Activated CD4-positive, alpha-beta memory T cell treated with anti-CD3 and anti-CD28 coated beads, Interleukin-2, amount 10 ng/mL, durations not matched to agents 7 days and 5 days (primary cell): Measurements from ENCODE around the gene ROR1. TPM values are rescaled to one million over a fixed set of nuclear protein-coding genes. Genes with fewer than 3 reads are reported as not detected.

Experiments used
- CTCF ChIA-PET: fragments of 350-600 bp; sonication (Branson Sonifier 250); formaldehyde crosslinking; loops from one replicate; lab custom pipeline; 2021; ENCODE audit warnings: antibody characterized with exemption, inconsistent platforms; lab: Charles Lee
- POLR2A ChIA-PET: fragments of 350-600 bp; sonication (Branson Sonifier 250); formaldehyde crosslinking; loops from one replicate; lab custom pipeline; 2021; ENCODE audit warnings: antibody characterized with exemption; lab: Charles Lee
- DNase-seq: peaks from one replicate; pipeline ENCODE4 v3.0.0-alpha.2; 2020
- H3K27ac Mint-ChIP-seq: one replicate; pipeline ENCODE4 v1.8.0; 2021; ENCODE audit warnings: mild to moderate bottlenecking, mixed read lengths
- H3K27me3 Mint-ChIP-seq: one replicate; pipeline ENCODE4 v1.8.0; 2021; ENCODE audit warnings: mixed read lengths
- H3K36me3 Mint-ChIP-seq: one replicate; pipeline ENCODE4 v1.8.0; 2021; ENCODE audit warnings: low read depth, mixed read lengths
- H3K4me1 Mint-ChIP-seq: one replicate; pipeline ENCODE4 v1.8.0; 2021; ENCODE audit warnings: mixed read lengths
- H3K4me3 Mint-ChIP-seq: one replicate; pipeline ENCODE4 v1.8.0; 2021; ENCODE audit warnings: mild to moderate bottlenecking, mixed read lengths
- H3K9me3 Mint-ChIP-seq: one replicate; pipeline ENCODE4 v1.8.0; 2021; ENCODE audit warnings: mixed read lengths
- total RNA-seq, 2 experiments: library from RNA; stranded (reverse); gene quantifications; one replicate each; pipeline ENCODE4 v1.2.3, GENCODE V29; 2021

Gene ROR1
- total RNA-seq = under 1 TPM in 1 of 2 experiments, not detected in 1; 0.10 TPM

- H3K27ac Mint-ChIP-seq = no peak within 1 kb of the TSS
- POLR2A ChIA-PET = no interaction called here
- no peaks in the 10 kb centered on the region for H3K36me3 Mint-ChIP-seq
- H3K4me3 Mint-ChIP-seq = peak within 1 kb of the TSS; percentile 68
- DNase-seq = peak; percentile 61
- H3K4me1 Mint-ChIP-seq = peaks cover 19% of the 10 kb centered on the region
- peaks cover 68% of the 10 kb centered on the region for H3K27me3 Mint-ChIP-seq
- CTCF ChIA-PET = interaction anchor here (1.0 to 1.1 kb wide), 3 partner anchors 9 to 363 kb away, joined by 3 to 5 read pairs (median 3); no protein-coding TSS in a partner anchor
- no peaks in the 10 kb centered on the region for H3K9me3 Mint-ChIP-seq
These were observed at the start of gene ROR1 for GRCh38 chr1:63773815-63774616. ROR1 (plus strand) TSS chr1:63774017.

DNA sequence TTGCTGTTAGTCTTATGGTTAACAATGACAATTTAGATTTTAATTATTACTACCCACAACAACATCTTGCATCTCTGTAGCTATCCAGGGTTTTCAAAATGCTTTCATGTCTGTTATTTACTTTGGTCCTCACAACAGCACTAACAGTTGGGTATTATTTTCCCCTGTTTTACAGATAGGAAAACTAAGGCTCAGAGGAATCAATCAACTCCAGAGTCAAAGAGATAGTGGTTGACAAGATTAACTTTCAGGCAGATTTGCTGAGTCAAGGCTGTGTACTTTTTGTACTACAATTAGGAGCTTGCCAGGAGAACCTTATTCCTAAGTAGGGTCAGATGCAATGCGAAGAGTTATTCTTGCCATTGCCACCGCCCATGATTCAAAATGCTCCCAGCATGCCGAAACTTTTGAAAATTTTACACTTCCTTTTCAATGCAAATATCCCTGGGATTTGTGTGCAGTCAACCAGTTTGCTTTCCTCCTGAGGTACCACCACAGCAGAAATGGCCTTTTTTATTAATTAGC is 49.4 kb upstream of the ROR1 start:
- no peaks in the 10 kb centered on the region for H3K36me3 Mint-ChIP-seq
- no peak overlapping the region for H3K4me3 Mint-ChIP-seq
- H3K27ac Mint-ChIP-seq = no peak overlapping the region
- H3K9me3 Mint-ChIP-seq = no peaks in the 10 kb centered on the region
- H3K27me3 Mint-ChIP-seq = no peaks in the 10 kb centered on the region
- POLR2A ChIA-PET = no interaction called here
- no peak for DNase-seq
- CTCF ChIA-PET = no interaction called here
- no peaks in the 10 kb centered on the region for H3K4me1 Mint-ChIP-seq

DNA sequence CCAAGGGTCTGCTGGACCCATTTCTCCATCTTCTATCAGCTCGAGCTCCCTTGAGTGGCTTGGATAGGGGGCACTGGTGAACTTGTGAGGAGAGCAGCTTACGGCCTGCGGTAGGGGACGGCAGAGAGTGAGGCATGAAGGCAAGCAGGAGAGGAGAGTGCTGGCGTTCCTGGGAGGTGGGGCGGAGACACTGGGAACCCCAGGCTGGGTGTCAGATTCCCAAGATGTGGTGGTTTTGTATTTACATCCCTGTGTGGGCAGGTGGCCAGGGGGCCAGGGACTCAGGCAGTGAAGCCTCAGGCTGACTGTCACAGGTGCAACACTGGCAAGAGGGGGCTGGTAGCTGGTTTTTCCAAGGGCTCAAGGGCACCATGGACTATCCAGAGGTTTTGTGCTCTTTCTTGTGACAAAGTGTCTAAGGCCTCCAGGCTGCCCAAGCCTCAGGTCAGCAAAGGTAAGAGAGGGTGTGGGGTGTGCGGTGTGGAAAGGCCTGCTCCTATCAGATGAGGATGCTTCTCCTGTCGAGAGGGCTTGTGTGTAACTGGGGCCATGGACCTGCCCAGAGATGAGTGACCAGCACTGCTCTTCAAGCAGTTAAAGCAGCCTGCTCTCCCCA is 45.1 kb upstream of the ROR1 start:
- CTCF ChIA-PET = no interaction called here
- POLR2A ChIA-PET = no interaction called here
- H3K27ac Mint-ChIP-seq = no peak overlapping the region
- H3K36me3 Mint-ChIP-seq = no peaks in the 10 kb centered on the region
- H3K9me3 Mint-ChIP-seq = no peaks in the 10 kb centered on the region
- H3K4me1 Mint-ChIP-seq = no peaks in the 10 kb centered on the region
- no peak overlapping the region for H3K4me3 Mint-ChIP-seq
- no peak for DNase-seq
- no peaks in the 10 kb centered on the region for H3K27me3 Mint-ChIP-seq

GRCh38 chr1:63729227-63729620 is 44.6 kb upstream of the ROR1 start:
- ChIA-PET CTCF (no interaction called here), POLR2A (no interaction called here)
- Mint-ChIP-seq H3K4me3 (no peak overlapping the region), H3K36me3 (no peaks in the 10 kb centered on the region), H3K4me1 (no peaks in the 10 kb centered on the region), H3K9me3 (no peaks in the 10 kb centered on the region), H3K27ac (no peak overlapping the region), H3K27me3 (no peaks in the 10 kb centered on the region)
- no peak for DNase-seq

DNA sequence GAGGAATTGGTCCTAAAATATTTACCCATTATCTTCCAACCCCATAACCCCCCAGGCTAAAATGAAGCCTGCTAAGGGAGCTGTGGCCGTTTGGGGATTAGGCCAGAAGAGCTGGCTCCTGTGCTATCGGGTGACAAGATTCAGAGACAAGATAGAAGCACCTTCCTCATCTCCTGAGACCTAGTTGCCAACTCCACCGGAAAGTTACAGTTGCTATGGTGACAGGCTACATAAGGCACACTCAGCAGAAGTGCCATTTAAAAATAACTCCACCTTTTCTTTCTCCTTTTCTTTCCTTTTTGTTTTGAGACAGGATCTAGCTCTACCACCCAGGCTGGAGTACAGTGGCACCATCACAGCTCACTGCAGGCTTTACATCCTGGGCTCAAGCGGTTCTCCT is 43.6 kb upstream of the ROR1 start:
- H3K27me3 Mint-ChIP-seq = peaks cover under 1% of the 10 kb centered on the region
- no peaks in the 10 kb centered on the region for H3K36me3 Mint-ChIP-seq
- POLR2A ChIA-PET = no interaction called here

GRCh38 chr1:63731117-63732043 is 42.4 kb upstream of the ROR1 start:
- ChIA-PET CTCF (no interaction called here), POLR2A (no interaction called here)

More for the DNA sequence above, 43.6 kb upstream of the ROR1 start:
- Mint-ChIP-seq H3K4me3 (no peak overlapping the region), H3K9me3 (no peaks in the 10 kb centered on the region), H3K27ac (no peak overlapping the region), H3K4me1 (no peaks in the 10 kb centered on the region)
- CTCF ChIA-PET = no interaction called here
- no peak for DNase-seq

DNA sequence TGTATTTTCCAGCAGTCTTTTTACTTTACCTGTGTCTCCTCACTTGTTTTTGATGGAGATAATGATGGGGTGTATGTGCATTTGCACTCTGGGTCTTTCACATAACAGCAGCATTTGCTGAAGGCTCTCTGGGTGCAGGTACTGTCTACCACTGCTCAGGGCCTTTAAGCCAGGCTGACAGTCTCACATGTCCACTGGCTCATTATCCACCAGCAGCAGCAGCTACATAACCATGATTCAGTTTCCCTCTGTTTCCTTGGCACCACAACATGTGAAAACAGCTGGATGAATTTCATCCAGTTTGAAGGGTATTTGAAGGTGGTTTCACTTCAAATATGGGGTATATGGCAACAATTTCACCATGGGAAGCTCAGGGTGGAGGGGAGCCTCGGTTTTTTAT is 41.2 kb upstream of the ROR1 start:
- Mint-ChIP-seq H3K27me3 (peaks cover 11% of the 10 kb centered on the region), H3K9me3 (no peaks in the 10 kb centered on the region), H3K36me3 (no peaks in the 10 kb centered on the region), H3K4me1 (no peaks in the 10 kb centered on the region), H3K4me3 (no peak overlapping the region), H3K27ac (no peak overlapping the region)
- ChIA-PET CTCF (no interaction called here), POLR2A (no interaction called here)
- no peak for DNase-seq

More at GRCh38 chr1:63731117-63732043, 42.4 kb upstream of the ROR1 start:
- Mint-ChIP-seq H3K9me3 (no peaks in the 10 kb centered on the region), H3K4me3 (no peak overlapping the region), H3K36me3 (no peaks in the 10 kb centered on the region), H3K27ac (no peak overlapping the region), H3K27me3 (peaks cover 3% of the 10 kb centered on the region), H3K4me1 (no peaks in the 10 kb centered on the region)
- no peak for DNase-seq

DNA sequence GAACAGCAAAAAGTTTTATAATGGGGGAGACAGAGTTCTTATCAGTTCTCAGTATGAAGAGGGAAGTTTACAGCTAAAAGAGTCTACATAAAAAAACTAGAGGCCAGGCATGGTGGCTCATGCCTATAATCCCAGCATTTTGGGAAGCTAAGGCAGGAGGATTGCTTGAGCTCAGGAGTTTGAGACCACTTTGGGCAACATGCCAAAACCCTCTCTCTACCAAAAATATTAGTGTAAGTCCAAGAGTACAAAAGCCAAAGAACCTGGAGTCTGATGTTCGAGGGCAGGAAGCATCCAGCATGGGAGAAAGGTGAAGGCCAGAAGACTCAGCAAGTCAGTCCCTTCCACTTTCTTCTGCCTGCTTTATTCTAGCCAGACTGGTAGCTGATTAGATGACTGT is 35.0 kb upstream of the ROR1 start:
- no peak overlapping the region for H3K27ac Mint-ChIP-seq
- POLR2A ChIA-PET = no interaction called here
- H3K4me3 Mint-ChIP-seq = no peak overlapping the region
- no peaks in the 10 kb centered on the region for H3K36me3 Mint-ChIP-seq
- H3K9me3 Mint-ChIP-seq = no peaks in the 10 kb centered on the region
- no peak for DNase-seq
- peaks cover 14% of the 10 kb centered on the region for H3K27me3 Mint-ChIP-seq
- H3K4me1 Mint-ChIP-seq = peaks cover 12% of the 10 kb centered on the region
- CTCF ChIA-PET = no interaction called here

GRCh38 chr1:63739452-63739851 is 34.4 kb upstream of the ROR1 start:
- no peaks in the 10 kb centered on the region for H3K36me3 Mint-ChIP-seq
- no peaks in the 10 kb centered on the region for H3K9me3 Mint-ChIP-seq
- no peak for DNase-seq
- ChIA-PET CTCF (no interaction called here), POLR2A (no interaction called here)
- H3K27me3 Mint-ChIP-seq = peaks cover 14% of the 10 kb centered on the region
- peaks cover 12% of the 10 kb centered on the region for H3K4me1 Mint-ChIP-seq
- H3K4me3 Mint-ChIP-seq = no peak overlapping the region
- no peak overlapping the region for H3K27ac Mint-ChIP-seq

DNA sequence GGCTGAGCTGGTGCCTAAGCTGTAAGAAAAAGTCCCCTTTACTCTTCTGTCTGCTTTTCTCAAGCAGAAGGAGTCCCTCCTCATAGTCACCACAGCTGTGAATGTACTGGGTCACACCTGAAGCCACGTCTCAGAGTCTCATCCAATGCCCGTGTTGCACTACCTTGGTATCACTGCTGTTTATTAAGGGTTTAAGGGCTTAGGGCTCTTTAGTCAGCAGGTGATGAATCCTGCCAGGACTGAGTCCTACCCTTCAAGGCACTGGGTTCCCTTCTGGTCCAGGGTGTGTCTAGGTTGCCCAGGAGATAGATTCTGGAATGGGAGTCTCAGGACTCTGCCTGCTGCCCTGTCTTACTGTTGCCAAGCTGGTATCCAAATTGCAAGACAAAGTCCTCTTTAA is 33.4 kb upstream of the ROR1 start:
- POLR2A ChIA-PET = no interaction called here
- H3K27ac Mint-ChIP-seq = no peak overlapping the region
- H3K27me3 Mint-ChIP-seq = peaks cover 11% of the 10 kb centered on the region
- H3K36me3 Mint-ChIP-seq = no peaks in the 10 kb centered on the region
- CTCF ChIA-PET = no interaction called here
- H3K4me3 Mint-ChIP-seq = no peak overlapping the region
- peaks cover 18% of the 10 kb centered on the region for H3K4me1 Mint-ChIP-seq
- H3K9me3 Mint-ChIP-seq = no peaks in the 10 kb centered on the region
- DNase-seq = no peak

- Mint-ChIP-seq H3K4me3 (no peak overlapping the region), H3K36me3 (no peaks in the 10 kb centered on the region), H3K27ac (no peak overlapping the region), H3K27me3 (peaks cover 3% of the 10 kb centered on the region), H3K4me1 (peaks cover 35% of the 10 kb centered on the region), H3K9me3 (no peaks in the 10 kb centered on the region)
- ChIA-PET POLR2A (no interaction called here), CTCF (no interaction called here)
- DNase-seq = no peak
These were observed 31.3 kb upstream of the ROR1 start for GRCh38 chr1:63742526-63742925.

GRCh38 chr1:63743781-63744180 is 30.0 kb upstream of the ROR1 start:
- H3K36me3 Mint-ChIP-seq = no peaks in the 10 kb centered on the region
- CTCF ChIA-PET = no interaction called here
- POLR2A ChIA-PET = no interaction called here
- peaks cover 2% of the 10 kb centered on the region for H3K27me3 Mint-ChIP-seq
- H3K4me1 Mint-ChIP-seq = peaks cover 43% of the 10 kb centered on the region
- no peak overlapping the region for H3K27ac Mint-ChIP-seq
- no peak overlapping the region for H3K4me3 Mint-ChIP-seq
- H3K9me3 Mint-ChIP-seq = no peaks in the 10 kb centered on the region
- no peak for DNase-seq
